GM18867 (cell line): ENCODE data around the gene MGAT3.
"Not testable (repeated sequence)": the region's sequence is repeated elsewhere in the genome, so short reads cannot be mapped to it uniquely, and the experiment has no call there.

ENCODE experiments used
- ATAC-seq: cut with Tn5 transposase; IDR thresholded peaks from one replicate; pipeline ENCODE4 v1.9.1; 2021; ENCODE audit warnings: mild to moderate bottlenecking, moderate library complexity; ENCODE audit not compliant: unreplicated experiment

MGAT3 gene, protein sequence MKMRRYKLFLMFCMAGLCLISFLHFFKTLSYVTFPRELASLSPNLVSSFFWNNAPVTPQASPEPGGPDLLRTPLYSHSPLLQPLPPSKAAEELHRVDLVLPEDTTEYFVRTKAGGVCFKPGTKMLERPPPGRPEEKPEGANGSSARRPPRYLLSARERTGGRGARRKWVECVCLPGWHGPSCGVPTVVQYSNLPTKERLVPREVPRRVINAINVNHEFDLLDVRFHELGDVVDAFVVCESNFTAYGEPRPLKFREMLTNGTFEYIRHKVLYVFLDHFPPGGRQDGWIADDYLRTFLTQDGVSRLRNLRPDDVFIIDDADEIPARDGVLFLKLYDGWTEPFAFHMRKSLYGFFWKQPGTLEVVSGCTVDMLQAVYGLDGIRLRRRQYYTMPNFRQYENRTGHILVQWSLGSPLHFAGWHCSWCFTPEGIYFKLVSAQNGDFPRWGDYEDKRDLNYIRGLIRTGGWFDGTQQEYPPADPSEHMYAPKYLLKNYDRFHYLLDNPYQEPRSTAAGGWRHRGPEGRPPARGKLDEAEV

DNA sequence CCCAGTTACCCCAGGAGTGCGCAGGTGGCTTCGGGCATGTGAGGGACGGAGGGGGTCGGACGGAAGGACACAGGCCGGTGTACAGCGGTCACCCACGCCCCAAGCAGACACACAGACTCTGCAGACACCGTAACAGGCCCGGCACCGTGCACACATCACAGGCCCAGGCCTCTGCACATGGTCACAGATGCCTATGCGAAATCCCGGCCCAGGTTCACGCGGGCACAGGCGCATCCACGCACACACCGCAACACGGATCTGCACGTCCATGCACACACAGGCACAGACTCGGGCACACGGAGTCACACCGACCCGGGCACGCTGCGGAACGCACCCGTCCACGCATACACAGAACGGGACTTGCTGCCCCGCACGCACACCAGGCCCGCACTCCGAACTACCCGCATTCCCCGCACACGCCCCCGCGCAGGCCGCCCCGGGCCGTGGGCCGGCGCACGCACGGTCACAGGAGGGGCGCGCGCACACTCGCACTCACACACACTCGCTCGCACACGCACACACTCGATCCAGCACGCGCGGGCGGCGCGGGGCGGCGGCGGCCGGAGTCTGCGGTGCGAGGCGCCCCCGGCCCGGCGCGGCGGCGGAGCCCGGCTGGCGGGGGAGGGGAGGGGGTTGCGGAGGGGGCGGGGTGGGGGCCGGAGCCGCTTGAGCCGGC is at the start of gene MGAT3:
Gene MGAT3 (plus strand): TSS at position 491 of the 676 bp plus-strand sequence. CDS start 30,336 bp downstream, outside the sequence.
- no peak for ATAC-seq

- no peak for ATAC-seq
Measured at GRCh38 chr22:39408173-39408572, 48.6 kb upstream of the MGAT3 start.

DNA sequence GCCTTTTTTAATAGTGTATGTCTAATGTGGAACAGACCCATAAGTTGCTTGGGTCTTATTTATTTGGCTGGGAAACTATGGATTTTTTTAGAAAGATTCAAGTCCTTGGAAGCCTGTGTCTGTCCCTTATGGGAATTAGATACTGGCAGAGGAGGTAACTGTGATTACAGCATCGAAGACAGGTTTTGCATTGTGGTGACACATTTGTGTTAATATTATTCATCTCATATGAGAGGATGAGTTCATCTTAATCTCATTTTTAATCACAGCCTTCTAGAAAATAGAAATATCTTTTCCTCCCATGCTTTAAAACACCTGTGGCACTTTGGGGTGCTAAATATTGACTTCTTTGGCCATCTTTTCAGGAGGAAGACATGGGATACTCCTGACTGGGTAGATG is 48.0 kb upstream of the MGAT3 start:
- no peak for ATAC-seq

- ATAC-seq = no peak
Measured at GRCh38 chr22:39409516-39410029, 47.2 kb upstream of the MGAT3 start.

DNA sequence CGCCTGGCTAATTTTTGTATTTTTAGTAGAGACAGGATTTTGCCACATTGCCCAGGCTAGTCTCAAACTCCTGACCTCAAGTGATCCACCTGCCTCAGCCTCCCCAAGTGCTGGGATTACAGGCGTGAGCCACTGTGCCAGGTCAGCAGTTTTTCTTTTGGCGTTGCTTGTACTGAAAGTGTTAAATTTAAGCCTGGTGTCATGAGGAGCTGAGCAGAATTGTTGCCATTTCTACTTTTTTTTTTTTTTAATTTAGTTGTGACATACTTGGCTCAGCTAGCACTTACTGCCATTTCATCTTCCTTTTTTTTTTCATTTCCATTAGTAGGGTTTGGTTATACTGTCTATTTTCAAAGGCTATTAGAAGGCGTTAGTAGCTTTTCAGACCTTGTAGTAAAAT is 46.5 kb upstream of the MGAT3 start:
- ATAC-seq = no peak

DNA sequence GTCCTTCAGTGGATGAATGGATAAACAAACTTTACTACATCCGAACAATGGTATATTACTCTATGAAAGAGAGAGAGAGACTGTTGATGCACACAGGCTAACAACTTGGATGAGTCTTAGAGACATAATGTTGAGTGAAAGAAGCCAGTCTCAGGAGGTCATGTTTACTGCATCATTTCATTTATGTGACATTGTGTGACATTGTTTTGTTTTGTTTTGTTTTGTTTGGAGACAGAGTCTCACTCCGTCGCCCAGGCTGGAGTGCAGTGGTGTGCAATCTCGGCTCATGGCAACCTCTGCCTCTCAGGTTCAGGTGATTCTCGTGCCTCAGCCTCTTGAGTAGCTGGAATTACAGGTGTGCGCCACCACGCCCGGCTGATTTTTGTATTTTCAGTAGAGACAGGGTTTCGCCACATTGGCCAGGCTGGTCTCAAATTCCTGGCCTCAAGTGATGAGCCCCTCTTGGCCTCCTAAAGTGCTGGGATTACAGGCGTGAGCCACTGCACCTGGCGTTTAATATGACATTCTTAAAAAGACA is 44.9 kb upstream of the MGAT3 start:
- not testable (repeated sequence) for ATAC-seq

DNA sequence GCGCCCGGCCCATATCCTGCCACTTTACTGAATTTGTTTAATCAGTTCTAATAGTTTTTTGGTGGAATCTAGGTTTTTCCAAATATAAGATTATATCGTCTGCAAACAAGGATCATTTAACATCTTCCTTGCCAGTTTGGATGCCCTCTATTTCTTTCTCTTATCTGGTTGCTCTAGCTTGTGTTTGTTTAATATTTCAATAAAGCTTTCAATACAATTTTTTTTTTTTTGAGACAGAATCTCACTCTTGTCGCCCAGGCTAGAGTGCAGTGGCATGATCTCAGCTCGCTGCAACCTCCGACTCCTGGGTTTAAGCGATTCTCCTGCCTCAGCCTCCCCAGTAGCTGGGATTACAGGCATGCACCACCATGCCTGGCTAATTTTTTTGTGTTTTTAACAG is 43.6 kb upstream of the MGAT3 start:
- ATAC-seq = not testable (repeated sequence)

DNA sequence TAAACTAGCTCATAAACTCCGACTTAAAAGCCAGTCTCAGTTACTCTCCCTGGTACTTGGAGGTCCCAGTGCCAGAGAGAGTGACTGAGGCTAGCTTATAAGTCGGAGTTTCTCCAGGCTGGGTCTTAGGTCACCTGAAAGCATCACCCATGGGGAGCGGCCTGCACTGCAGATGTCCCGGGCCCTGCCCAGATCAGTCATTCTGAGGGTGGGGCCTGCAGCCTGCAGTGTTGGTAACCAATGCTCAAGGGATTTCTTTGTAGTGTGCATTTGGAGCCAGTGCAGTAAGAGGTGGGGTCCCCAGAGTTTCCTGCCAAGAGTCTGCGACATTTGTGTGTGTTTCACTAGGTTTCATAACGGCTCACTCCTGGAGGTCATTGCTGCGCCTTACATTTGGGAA is 42.4 kb upstream of the MGAT3 start:
- ATAC-seq = no peak

GRCh38 chr22:39414886-39415285 is 41.9 kb upstream of the MGAT3 start:
- ATAC-seq = no peak

DNA sequence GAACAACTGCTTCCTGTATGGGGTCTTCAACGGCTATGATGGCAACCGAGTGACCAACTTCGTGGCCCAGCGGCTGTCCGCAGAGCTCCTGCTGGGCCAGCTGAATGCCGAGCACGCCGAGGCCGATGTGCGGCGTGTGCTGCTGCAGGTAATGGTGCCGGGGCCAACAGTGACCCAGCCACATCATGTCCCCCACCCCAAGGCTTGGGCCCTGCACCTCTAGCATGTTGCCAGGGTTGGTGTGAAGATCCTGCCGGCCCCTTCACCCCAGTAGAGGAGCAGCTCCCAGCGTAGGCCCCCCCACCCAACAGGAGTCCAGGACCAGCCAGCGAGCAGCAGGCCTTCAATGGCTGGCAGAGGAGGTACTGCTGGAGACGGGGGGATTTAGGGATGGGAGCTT is 41.3 kb upstream of the MGAT3 start:
- no peak for ATAC-seq

DNA sequence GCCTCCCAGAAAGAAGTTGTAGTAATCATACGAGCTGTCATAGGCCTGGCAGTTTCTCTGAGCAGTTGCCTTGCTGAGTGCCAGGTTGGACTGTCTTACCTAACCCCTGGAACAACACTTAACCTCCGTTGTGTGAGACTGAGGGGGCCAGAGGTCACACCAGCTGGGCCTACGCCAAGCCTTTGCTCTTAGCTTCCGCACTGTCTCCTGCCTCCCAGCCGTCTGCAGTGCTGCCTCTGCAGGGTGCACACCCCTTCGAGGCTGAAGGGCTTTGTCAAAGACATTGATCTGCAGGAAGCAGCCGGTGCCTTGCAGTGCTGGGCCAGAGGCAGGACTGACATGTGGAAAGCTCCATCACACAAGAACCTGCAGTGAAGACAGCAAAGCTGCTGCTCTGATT is 40.5 kb upstream of the MGAT3 start:
- no peak for ATAC-seq

- ATAC-seq = no peak
Measured at GRCh38 chr22:39417641-39418040, 39.2 kb upstream of the MGAT3 start.

DNA sequence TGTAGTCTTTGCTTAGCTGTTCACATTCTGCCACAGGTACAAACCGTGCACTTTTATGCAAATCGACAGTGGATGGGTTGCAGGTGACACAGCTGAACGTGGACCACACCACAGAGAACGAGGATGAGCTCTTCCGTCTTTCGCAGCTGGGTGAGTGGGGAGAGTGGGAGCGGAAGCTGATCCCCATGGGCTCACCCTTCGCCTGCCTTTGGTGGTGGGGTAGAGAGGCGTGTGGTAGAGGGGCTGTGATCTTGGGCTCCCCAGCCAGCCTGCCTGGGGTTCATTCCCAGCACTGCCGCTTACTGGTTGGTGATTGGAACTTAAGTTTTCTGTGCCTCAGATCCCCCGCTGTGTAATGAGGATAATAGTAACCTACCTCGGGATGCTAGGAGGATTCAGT is 38.1 kb upstream of the MGAT3 start:
- no peak for ATAC-seq

DNA sequence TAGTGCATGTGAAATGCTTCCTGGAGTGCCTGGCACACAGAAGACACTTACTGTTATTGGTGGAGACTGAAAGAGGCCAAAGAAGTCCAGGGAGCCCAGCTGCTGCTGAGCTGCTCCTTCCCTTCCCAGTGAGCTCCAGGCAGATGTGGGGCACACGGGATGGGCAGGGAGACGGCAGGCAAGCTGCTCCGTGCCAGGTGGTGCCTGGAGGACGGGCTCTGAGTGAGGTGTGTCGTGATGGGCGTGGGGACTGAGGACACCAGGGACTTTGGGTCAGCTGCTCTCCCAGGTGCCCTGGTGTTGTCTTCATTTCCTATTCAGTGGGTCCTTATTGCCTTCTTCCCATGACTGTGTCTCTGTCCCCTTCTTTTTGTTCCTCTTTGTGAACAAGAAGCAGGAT is 37.7 kb upstream of the MGAT3 start:
- no peak for ATAC-seq

GRCh38 chr22:39419911-39420310 is 36.9 kb upstream of the MGAT3 start:
- ATAC-seq = no peak

DNA sequence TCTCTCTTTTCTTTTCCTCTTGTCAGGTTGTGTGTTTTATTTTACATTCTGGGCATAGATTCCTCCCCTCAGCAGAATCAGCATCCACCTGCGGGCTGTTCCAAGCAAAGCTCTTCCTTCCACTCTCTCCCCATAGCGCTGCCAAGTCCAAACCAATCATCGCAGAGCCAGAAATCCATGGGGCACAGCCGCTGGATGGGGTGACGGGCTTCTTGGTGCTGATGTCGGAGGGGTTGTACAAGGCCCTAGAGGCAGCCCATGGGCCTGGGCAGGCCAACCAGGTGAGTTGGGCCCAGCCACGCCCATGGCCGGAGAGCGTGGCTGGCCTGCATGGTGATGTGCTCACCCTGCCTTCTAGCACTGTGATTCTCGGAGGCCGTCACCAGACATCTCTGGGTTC is 35.1 kb upstream of the MGAT3 start:
- no peak for ATAC-seq

DNA sequence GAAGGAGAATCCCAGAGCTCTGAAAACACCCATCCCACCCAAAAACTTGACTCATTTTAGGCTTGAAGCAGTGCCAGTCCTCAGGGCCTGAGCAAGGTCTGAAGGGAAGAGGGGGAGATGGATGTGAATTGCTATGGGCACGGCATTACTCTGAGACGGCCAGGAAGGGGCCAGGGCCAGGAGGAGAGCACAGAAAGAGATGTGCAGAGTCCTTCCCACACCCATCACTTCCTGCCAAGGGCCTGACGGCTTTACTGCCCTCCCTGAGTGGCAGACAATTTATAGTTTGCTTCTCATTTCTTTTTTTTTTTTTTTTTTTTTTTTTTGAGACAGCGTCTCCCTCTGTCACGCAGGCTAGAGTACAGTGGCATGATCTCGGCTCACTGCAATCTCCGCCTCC is 34.7 kb upstream of the MGAT3 start:
- ATAC-seq = no peak

GRCh38 chr22:39422721-39423120 is 34.1 kb upstream of the MGAT3 start:
- no peak for ATAC-seq

GRCh38 chr22:39423976-39424375 is 32.8 kb upstream of the MGAT3 start:
- no peak for ATAC-seq

DNA sequence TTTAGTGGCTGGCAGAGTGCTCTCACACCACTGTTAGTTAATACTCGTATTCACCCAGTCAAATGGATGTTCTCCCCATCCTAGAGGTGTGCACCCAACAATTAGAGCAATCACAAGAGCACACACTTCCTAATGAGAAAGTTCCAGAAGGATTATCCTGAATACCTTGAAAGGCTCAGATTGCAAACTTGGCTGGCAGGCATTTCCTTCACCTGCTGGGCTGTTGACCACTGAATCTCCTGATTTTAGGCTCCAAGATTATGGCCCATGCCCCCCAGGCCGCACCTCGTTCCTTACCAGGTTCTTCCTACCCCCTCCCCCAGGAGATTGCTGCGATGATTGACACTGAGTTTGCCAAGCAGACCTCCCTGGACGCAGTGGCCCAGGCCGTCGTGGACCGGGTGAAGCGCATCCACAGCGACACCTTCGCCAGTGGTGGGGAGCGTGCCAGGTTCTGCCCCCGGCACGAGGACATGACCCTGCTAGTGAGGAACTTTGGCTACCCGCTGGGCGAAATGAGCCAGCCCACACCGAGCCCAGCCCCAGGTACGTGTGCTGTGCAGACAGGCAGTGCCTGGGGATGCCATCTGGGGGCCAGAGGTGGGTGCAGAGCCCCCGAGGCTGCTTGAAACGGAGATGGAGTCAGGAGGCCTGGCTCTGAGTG is 30.3 kb upstream of the MGAT3 start:
- no peak for ATAC-seq
